AG04450 (cell line): ENCODE measurements around the gene ENPP6. TPM values are rescaled to one million over a fixed set of nuclear protein-coding genes. Genes with fewer than 3 reads are reported as not detected.

ENCODE experiments used
- CTCF ChIA-PET: fragments of 300-600, 350-600 bp; formaldehyde crosslinking; extraction: SDS; loops from one replicate; lab custom pipeline; 2022; ENCODE audit warnings: antibody characterized with exemption, inconsistent platforms; lab: Charles Lee
- POLR2A ChIA-PET: fragments of 350-600 bp; formaldehyde crosslinking; extraction: SDS; loops from one replicate; lab custom pipeline; 2021; ENCODE audit warnings: antibody characterized with exemption, inconsistent platforms; lab: Yijun Ruan, JAX
- DNase-seq: peaks from one replicate; pipeline ENCODE4 v3.0.0-alpha.2; 2011; ENCODE audit warnings: low read depth, low spot score
- H3K27ac ChIP-seq: one replicate; pipeline ENCODE4 v1.5.1; 2012; ENCODE audit warnings: low read depth, low read length, control low read depth
- H3K27me3 ChIP-seq: one replicate; pipeline ENCODE4 v1.6.0; 2012; ENCODE audit warnings: low read length; ENCODE audit not compliant: control insufficient read depth, insufficient read depth
- H3K4me3 ChIP-seq: 2 replicates; pipeline ENCODE4 v1.5.1; 2011; ENCODE audit warnings: mild to moderate bottlenecking, low read depth, low read length, control low read depth
- H3K9me3 ChIP-seq: 2 replicates; pipeline ENCODE4 v1.5.1; 2012; ENCODE audit warnings: low read length; ENCODE audit not compliant: control insufficient read depth, insufficient read depth
- polyA plus RNA-seq: library from polyadenylated mRNA; depleted of rRNA; stranded (reverse); fragments of >200 nt; gene quantifications from 2 replicates; pipeline ENCODE4 v1.2.3, GENCODE V29; 2011
- TF ChIP-seq, protein P1 (sequence below): IDR thresholded peaks from 2 replicates; pipeline ENCODE4 v1.5.1; 2011; ENCODE audit warnings: low read depth, low read length, control low read depth, inconsistent platforms

ENPP6 gene
- polyA plus RNA-seq, 1 experiment = 0.05 TPM

DNA sequence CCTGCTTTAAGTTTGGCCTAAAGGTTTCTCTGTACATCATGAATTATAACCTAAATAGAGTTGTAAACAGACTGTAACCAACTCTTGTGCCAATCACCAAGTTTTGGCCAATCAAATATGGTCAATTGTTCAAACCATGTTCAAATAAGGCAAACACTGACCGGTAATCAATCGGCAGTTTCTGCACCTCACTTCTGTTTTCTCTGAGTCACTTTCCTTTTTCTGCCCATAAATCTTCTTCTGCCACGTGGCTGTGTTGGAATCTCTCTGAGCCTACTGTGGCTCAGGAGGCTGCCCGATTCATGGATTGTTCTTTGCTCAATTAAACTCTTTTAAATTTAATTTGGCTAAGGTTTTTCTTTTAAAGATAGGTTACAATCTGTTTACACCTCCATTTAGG is 16.5 kb upstream of the ENPP6 start:
- ChIA-PET CTCF (interaction anchor here (1.1 kb wide), 1 partner anchor 17 kb away, joined by 3 read pairs; no protein-coding TSS in a partner anchor), POLR2A (no interaction called here)
- H3K27ac ChIP-seq = no peak overlapping the region
- TF ChIP-seq, protein P1, sequence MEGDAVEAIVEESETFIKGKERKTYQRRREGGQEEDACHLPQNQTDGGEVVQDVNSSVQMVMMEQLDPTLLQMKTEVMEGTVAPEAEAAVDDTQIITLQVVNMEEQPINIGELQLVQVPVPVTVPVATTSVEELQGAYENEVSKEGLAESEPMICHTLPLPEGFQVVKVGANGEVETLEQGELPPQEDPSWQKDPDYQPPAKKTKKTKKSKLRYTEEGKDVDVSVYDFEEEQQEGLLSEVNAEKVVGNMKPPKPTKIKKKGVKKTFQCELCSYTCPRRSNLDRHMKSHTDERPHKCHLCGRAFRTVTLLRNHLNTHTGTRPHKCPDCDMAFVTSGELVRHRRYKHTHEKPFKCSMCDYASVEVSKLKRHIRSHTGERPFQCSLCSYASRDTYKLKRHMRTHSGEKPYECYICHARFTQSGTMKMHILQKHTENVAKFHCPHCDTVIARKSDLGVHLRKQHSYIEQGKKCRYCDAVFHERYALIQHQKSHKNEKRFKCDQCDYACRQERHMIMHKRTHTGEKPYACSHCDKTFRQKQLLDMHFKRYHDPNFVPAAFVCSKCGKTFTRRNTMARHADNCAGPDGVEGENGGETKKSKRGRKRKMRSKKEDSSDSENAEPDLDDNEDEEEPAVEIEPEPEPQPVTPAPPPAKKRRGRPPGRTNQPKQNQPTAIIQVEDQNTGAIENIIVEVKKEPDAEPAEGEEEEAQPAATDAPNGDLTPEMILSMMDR = no peak
- H3K27me3 ChIP-seq = no peaks in the 10 kb centered on the region
- no peak for DNase-seq
- no peaks in the 10 kb centered on the region for H3K9me3 ChIP-seq
- no peak overlapping the region for H3K4me3 ChIP-seq

DNA sequence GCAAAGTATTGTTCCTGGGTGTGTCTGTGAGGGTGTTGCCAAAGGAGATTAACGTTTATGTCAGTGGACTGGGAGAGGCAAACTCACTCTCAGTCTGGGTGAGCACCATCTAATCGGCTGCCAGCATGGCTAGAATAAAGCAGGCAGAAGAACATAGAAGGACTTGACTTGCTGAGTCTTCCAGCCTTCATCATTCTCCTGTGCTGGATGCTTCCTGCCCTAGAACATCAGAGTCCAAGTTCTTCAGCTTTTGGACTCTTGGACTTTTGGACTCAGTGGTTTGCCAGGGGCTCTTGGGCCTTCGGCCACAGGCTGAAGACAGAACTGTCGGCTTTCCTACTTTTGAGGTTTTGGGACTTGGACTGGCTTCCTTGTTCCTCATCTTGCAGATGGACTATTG is 15.3 kb upstream of the ENPP6 start:
- no peaks in the 10 kb centered on the region for H3K27me3 ChIP-seq
- H3K9me3 ChIP-seq = no peaks in the 10 kb centered on the region
- POLR2A ChIA-PET = no interaction called here
- no peak overlapping the region for H3K27ac ChIP-seq
- CTCF ChIA-PET = no interaction called here
- TF ChIP-seq, protein P1 = no peak
- H3K4me3 ChIP-seq = no peak overlapping the region
- DNase-seq = no peak

DNA sequence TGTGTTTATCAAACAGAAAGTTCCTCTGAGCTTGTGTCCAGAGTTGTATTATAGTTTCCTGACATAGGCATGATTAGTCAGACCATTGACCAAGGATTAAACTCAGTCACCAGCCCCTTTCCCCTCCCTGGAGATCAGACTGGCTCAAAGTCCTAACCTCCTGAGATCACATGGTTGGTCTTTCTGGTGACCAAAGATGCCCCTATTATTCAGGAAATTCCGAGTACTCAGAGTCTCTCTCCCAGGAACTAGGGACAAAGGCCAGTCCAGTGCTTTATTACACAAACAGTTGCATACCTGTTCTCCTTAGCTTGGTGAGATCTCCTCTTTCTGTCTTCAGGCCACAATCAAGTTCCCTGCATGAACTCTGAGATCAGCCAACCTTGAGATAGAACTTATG is 14.5 kb upstream of the ENPP6 start:
- no peak overlapping the region for H3K27ac ChIP-seq
- POLR2A ChIA-PET = no interaction called here
- H3K9me3 ChIP-seq = no peaks in the 10 kb centered on the region
- no peak overlapping the region for H3K4me3 ChIP-seq
- DNase-seq = no peak
- CTCF ChIA-PET = no interaction called here
- H3K27me3 ChIP-seq = no peaks in the 10 kb centered on the region
- TF ChIP-seq, protein P1 = no peak

DNA sequence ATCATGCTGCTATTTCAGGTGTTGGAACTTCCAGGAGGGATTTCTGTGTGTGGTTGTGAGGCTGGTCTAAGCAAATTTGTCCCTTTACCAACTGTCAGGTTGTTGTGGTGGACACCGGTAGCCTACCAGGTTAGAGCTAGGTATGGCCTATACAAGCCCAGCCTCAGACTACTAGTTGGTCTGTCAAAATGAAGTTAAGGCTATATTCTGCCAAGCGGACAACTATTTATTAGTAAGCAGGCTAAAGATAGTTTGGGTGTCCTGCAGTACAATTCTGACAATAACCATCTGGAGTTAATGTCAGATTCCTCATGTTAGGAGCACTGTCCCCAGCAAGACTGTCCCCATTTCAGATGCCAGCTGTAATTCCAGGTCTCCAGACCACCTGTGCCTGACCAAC is 13.9 kb upstream of the ENPP6 start:
- H3K27me3 ChIP-seq = no peaks in the 10 kb centered on the region
- no peak for DNase-seq
- TF ChIP-seq, protein P1 = no peak
- H3K27ac ChIP-seq = no peak overlapping the region
- ChIA-PET CTCF (no interaction called here), POLR2A (no interaction called here)
- no peak overlapping the region for H3K4me3 ChIP-seq
- no peaks in the 10 kb centered on the region for H3K9me3 ChIP-seq

DNA sequence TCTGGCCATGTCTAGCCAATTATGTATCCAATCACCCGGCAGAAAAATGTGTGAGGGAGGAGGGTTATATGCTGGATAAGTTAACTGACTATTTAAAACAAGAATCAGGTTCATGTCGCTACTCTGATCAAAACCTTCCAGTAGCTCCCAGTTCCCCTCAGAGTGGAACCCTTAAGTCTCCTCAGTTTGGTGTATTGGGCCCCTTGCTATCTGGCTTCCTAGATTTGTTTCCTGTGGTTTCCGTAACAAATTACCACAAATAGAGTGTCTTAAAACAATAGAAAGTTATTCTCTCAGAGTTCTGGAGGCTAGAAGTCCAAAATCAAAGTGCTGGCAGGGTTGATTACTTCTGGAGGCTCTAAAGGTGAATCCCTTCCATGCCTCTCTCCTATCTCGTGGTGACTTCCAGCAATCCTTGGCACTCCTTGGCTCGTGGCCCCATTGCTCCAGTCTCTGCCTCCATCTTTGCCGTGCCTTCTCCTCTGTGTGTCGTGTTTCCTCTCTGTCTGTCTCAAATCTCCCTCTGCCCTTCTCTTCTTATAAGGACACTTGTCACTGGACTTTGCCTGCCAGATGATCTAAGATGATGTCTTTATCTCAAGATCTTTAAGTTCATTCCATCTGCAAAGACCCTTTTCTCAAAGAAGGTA is 10.5 kb upstream of the ENPP6 start:
- Histone ChIP-seq H3K27ac (no peak overlapping the region), H3K27me3 (no peaks in the 10 kb centered on the region), H3K4me3 (no peak overlapping the region), H3K9me3 (no peaks in the 10 kb centered on the region)
- POLR2A ChIA-PET = no interaction called here
- TF ChIP-seq, protein P1 = no peak
- DNase-seq = no peak
- CTCF ChIA-PET = no interaction called here
